ENCODE data around the gene SMIM27.

GRCh38 chr9:32584784-32585183 is 32.7 kb downstream of the SMIM27 start:
- TF ChIP-seq MAFK (IDR thresholded peaks at IDR 0.05; ENCODE audit: low read depth, low read length), result no peak
- no peak for TF ChIP-seq CTCF (IDR thresholded peaks at IDR 0.05; ENCODE audit: control extremely low read depth in 1 of 3, insufficient read depth in 1 of 3, low read depth in 1 of 3, low read length in 3 of 3)
- no peak for TF ChIP-seq TEAD4 (IDR thresholded peaks at IDR 0.05; ENCODE audit: low read depth, low read length)
- no peak for TF ChIP-seq EGR1 (IDR thresholded peaks at IDR 0.05; ENCODE audit: borderline replicate concordance, low read depth, low read length)
- no peak for TF ChIP-seq POLR2A (IDR thresholded peaks at IDR 0.05; ENCODE audit: control extremely low read depth in 1 of 2, low read depth in 2 of 2, low read length in 2 of 2)
- TF ChIP-seq SAP30 (IDR thresholded peaks at IDR 0.05; ENCODE audit: insufficient read depth, insufficient replicate concordance, low read length), result no peak
- no peak for TF ChIP-seq EZH2 (IDR thresholded peaks at IDR 0.05; ENCODE audit: low read depth, low read length, severe bottlenecking)
- TF ChIP-seq TAF1 (IDR thresholded peaks at IDR 0.05; ENCODE audit: low read depth, low read length), result no peak

All from H1 (cell line).